CD4-positive, alpha-beta T cell treated with Interleukin-4 for 4 hours (primary cell): Measurements from ENCODE around the gene GRK3.
"Not testable (repeated sequence)": the region's sequence is repeated elsewhere in the genome, so short reads cannot be mapped to it uniquely, and the experiment has no call there.

Experiments
- DNase-seq: peaks from one replicate; pipeline ENCODE4 v3.0.0-alpha.2; 2020

Gene GRK3

DNA sequence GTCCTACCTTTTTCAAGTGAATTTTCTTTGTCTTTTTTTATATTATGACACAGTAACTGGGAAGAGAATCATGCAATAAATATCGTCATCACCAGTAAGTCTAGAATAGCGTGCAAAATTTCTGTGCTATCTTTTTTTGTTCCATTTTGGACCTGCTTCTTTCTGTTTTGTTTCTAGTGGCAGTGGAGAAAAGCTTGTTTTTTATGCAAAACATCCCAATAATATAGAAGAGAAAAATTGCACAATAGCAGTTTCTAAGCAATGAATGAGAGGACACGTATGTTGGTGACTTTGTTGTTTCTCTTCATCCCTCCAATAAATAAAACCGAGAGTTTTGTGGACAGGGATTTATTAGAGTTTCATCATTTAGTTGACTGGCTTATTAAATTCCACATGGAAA, 10.3 kb downstream of the GRK3 start:
- DNase-seq, result no peak

DNA sequence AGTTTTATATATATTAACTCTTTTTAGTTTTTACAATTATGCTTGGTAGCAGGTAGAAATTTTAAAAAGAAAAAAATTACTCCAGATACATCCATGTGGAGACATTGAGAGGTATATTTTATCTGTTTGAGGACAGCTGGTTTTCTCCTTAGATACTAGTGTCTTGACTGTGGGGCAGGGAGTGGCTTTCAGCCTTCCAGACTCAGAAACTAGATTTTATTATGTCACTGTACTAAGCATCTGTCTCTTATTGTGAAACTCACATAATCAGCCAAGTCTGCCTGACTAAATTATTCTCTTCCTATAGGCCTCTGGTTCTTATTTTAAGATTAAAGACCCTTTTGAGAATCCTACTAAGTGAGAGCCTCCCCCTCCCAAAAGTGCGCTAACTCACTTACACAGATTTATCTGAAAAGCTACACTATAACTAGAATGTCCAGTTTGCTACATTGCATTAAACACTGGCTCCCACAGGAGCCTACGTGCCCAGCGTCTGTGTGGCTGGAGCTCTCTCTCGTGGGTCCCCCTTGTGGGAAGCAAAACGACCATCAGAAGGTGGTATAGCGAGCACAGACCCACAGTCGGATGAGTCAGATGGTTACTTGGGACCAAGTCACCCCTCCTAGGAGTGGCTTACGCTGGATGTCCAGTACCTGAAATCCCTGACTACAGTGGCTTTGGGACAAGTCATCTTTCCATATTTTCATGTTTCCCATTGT, 11.4 kb downstream of the GRK3 start:
- DNase-seq, result not testable (repeated sequence)

DNA sequence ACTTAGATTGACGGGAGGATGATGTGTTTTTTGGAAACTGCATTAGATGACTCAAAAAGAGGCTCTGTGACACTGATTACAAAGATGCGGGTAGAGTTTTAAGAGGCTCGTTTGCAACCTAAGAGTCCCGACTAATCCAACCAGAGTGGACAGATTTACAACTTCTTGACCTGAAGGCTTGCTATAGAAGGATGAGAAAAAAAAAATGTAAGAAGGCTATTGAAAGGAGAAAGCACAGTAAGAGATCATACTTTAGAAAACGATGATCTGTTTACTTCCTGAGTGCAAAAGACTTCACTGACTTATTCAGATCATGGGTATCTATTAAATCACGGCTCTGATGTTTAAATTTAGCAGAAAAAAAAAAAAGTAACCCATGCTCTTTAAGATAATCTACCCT, 17.0 kb downstream of the GRK3 start:
- DNase-seq, result not testable (repeated sequence)

DNA sequence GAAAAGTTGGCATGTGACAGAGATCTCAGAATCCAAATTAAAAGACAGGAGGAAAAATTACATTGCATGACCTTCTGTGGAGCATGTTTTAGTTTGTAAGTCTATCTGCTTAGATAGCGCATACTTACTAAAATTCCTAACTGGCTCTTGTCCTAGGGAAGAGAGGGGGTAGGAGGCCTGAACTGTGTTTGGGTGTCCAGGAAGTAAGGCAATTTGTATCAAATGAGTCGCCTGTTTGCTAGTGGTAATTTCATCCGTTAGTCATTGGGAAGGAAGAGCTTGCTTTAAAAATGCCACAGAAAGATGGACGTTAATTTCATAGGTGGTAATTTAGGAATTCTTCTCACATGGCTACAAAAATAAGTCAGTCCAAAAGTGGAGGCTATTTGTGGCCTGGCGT, 18.5 kb downstream of the GRK3 start:
- DNase-seq, result no peak

DNA sequence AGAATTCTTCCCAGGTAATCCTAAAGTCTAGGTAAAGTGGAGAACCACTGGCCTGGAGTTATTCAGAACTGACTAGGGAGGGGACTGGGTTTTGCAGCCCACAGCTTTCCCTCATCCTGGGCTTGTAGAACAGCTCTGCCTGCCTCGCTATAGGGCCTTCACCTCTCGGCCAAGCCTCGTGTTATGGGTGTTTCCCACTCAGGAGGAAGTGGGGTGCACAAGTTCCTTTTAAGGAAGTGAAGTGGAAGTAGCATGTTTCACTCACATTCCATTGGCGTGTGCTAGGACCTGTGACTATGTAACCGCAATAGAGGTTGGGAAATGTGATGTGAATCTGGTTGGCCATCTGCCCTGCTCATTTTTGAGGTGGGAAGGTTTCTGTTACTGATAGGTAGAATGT, 20.5 kb downstream of the GRK3 start:
- not testable (repeated sequence) for DNase-seq

DNA sequence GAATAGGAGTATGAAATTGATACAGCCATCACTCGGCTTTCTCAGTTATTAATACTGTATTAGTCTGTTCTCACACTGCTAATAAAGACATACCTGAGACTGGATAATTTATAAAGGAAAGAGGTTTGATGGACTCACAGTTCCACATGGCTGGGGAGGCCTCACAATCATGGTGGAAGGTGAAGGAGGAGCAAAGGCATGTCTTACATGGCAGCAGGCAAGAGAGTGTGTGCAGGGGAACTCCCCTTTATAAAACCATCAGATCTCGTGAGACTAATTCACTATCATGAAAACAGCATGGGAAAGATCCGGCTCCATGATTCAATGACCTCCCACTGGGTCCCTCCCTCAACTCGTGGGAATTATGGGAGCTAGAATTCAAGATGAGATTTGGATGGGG, 25.2 kb downstream of the GRK3 start:
- not testable (repeated sequence) for DNase-seq

DNA sequence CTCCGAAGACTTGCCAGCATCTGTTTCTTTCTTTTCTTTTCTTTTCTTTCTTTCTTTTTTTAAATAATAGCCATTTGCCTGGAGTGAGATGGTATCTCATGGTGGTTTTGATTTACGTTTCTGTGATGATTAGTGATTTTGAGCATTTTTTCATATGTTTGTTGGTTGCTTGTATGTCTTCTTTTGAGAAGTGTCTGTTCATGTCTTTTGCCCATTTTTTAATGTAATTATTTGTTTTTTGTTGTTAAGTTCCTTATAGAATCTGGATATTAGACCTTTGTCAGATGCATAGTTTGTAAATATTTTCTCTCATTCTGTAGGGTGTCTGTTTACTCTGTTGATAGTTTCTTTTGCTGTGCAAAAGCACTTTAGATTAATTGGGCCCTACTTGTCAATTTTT, 28.8 kb downstream of the GRK3 start:
- DNase-seq, result not testable (repeated sequence)

DNA sequence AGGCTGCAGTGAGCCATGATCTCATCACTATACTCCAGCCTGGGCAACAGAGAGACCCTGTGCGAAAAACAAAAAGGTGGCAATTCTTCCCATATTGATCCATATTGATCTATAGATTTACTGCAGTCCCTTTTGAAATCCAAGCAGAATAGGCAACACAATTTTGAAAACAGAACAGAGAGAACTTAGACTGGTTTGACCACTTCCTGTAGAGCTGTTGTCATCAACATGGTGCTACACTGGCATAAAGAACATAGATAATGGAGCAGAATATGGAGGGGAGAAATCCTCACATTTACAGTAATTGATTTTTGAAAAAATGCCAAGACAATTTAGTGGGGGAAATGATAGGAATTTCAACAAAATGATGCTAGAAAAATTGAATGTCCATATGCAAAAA, 34.1 kb downstream of the GRK3 start:
- DNase-seq, result no peak

DNA sequence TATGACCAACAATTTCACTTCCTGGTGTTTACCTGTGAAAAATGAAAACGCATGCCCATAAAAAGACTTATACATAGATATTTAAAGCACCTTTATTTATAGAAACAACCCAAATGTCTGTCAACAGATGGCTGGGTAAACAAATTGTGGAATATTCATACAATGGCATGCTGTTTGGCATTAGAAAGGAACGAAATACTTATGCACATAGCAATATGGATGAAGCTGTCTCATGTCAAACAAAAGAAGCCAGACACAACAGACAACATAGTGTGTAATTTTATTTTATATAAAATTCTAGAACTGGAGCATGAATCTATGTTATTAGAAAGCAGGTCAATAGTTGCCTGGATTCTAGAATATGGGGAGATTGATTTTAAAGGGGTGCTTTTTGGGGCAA, 38.0 kb downstream of the GRK3 start:
- DNase-seq, result no peak

DNA sequence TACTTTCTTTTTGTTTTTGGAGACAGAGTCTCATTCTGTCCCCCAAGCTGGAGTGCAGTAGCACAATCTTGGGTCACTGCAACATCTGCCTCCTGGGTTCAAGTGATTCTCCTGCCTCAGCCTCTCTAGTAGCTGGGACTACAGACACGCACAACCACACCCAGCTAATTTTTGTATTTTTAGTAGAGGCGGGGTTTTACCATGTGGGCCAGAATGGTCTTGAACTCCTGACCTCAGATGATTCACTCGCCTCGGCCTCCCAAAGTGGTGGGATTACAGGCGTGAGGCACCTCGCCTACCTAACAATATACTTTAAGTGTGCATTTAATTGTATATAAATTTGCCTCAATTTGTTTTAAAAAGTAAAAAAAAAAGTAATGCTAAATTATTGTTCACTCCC, 38.4 kb downstream of the GRK3 start:
- DNase-seq, result no peak

DNA sequence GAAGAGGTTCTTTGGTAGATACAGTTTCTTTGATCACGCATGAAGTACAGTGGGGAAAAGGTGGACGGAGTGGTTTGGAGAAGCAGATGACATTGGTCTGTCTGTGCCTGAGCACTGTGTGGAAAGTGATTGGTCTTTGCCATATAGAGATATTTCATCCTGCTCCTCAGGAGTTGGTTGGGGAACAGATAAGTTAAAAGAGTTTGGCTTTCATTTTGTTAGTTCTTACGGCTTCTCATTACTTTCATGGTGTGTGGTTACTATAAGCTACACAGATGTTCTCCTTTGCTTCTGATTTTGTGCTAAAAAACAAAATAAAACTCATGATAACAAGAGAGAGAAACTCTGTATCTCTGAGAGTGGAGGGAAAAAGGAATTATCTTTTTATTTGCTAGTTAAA, 40.7 kb downstream of the GRK3 start:
- not testable (repeated sequence) for DNase-seq

DNA sequence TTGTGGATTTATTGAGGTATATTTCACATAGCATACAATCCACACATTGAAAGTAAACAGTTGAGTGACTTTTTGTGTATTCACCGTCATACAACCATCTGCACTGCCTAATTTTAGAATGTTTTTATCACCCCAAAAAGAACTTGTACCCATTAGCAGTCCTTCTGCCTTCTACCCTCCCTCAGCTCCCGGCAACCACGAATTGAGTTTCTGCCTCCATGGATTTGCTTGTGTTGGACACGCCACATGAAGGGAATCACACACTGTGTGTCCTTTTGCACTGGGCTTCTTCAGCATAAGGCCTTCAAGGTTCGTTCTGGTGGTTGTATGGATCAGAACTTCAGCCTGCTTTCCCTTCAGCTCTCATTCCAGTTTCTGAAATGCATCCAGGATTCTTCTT, 41.1 kb downstream of the GRK3 start:
- not testable (repeated sequence) for DNase-seq

DNA sequence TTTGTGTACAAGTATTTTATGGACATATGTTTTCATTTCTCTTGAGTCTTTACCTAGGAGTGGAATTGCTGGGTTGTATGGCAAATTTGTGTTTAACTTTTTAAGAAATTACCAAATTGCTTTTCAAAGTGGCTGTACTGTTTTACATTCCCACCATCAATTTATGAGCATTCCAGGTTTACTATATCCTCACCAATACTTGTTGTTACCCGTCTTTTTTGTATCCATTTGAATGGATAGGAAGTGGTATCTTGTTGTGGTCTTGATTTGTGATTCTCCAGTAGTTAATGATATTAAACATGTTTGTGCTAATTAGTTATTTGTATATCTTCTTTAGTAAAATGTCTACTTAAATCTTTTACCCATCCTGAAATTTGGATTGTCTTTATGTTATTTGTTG, 46.8 kb downstream of the GRK3 start:
- not testable (repeated sequence) for DNase-seq

DNA sequence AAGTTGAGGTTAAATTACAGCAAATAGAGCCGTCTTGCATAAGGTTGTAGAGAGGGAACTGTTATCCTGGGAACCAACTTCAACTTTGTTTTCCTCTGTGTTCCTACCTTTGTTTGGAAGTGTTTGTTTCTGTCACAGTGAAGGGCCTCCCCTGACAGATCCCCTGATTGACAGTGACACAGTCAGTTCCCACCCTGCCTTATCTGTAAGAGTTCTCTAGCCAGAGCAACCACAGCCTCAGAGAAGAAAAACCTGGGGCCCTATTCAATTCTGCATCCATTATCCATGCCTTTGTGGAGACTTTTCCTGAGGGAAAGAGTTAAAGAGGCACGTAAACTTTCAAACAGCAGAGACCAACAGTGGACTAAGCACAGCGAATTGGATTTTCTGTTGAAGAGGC, 48.7 kb downstream of the GRK3 start:
- not testable (repeated sequence) for DNase-seq

DNA sequence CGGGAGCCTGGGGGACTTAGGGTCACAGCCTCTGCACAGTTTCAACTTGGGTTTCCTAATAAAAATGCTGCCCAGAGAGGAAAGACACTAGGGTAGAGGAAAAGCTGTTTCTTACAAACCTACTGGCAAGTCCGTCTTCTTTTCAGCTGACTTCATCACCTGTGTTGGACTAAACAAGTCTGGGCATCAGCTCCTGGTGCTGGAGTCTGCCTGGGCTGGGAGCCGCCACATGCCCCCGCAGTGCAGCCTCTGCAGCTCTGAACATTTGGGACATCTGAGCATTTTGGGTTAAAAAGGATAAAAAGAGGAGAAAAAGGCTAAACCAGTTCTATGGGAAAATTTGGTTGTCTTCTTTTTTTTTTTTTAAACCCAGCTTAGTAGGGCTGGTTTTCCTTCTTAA, 49.1 kb downstream of the GRK3 start:
- DNase-seq, result not testable (repeated sequence)

DNA sequence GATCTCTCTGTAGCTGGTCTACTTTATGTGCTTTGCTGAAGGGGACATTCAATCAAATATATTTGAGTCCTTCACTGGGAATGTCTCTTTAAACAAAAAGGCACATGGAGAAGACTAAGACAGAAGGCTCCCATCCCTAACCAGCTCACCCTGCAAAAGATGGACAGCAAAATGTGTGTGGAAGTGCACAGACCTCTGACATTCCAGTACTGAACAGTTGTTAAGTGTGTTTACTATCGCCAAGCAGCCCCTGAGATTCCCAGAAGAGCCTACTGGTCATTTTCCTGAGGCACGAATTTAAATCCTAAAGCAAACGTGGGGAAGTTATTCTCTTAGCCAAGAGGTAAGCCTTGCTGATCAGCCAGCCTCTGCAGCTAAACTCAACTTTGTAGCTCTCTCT, 50.3 kb downstream of the GRK3 start:
- DNase-seq, result not testable (repeated sequence)

DNA sequence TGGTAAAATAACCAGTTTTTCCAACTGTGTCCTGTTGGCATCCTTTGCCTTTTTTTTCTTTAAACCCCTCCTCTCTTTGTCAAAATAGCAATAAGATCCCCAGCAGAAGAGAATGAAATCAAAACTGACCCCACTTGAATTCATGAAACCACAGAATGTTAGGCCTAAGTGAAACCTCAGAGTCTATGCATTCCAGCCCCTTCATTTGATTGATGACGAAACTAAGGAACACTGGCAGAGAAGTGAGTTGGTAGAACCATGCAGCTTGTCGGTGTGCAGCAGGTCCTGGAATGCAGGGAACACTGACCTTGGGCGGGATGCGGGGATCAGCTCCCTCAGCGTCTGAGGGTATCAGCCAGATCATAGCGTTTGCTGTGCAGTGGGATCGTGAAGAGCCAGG, 57.5 kb downstream of the GRK3 start:
- DNase-seq, result no peak

DNA sequence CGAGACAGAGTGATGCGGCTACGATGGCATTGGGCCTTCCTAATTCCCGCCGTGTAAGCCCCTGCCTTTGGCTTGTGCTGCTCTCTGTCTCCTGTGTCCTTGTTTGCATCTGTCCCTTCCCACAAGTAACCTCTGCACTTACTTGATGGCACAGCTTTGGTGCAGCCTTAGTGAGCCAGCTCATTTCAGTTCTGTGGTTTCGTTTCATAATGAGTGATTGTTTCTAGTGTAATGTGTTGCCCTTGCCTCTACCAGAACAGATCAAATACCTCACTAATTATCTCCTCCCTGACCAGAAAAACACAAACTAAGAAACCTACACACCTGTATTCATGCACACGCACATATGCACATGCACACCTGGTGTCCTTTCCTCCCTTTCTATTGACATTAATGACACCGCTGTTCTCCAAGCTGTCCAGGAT, 58.8 kb downstream of the GRK3 start:
- DNase-seq, result no peak

DNA sequence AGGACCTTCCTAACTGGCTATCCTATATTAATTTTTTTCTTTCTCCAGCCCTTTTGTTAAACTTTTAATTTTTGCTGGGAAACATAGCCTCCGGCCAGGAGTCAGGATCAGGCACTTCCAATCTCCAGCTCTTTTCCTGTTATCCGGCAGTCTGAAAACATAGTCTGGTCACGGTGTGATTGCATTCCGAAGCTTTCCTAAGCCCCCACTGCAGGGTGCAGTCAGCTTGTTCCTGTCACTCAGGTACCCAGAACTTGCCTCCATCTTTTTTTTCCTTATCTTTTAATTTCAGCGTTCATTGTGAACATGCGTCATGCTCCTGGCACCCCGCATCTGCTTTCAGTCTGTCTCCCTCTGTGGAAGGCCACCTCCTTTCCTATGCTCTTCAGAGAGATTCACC, 59.4 kb downstream of the GRK3 start:
- DNase-seq, result no peak

DNA sequence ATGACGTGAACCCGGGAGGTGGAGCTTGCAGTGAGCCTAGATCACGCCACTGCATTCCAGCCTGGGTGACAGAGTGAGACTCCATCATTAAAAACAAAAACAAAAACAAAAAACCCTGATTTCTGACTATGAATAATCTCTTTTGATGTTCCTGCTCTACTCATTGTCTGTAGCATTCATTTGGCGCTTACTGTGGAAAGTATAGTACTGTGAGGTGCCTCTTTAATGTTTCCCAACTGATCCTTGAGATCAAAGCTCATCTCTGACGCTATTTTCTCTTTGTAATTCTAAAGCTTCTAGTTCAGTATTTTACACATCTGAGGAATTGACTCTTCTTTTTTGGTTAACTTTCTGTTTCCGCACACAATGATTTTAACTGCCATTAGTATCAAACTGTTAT, 60.0 kb downstream of the GRK3 start:
- no peak for DNase-seq

DNA sequence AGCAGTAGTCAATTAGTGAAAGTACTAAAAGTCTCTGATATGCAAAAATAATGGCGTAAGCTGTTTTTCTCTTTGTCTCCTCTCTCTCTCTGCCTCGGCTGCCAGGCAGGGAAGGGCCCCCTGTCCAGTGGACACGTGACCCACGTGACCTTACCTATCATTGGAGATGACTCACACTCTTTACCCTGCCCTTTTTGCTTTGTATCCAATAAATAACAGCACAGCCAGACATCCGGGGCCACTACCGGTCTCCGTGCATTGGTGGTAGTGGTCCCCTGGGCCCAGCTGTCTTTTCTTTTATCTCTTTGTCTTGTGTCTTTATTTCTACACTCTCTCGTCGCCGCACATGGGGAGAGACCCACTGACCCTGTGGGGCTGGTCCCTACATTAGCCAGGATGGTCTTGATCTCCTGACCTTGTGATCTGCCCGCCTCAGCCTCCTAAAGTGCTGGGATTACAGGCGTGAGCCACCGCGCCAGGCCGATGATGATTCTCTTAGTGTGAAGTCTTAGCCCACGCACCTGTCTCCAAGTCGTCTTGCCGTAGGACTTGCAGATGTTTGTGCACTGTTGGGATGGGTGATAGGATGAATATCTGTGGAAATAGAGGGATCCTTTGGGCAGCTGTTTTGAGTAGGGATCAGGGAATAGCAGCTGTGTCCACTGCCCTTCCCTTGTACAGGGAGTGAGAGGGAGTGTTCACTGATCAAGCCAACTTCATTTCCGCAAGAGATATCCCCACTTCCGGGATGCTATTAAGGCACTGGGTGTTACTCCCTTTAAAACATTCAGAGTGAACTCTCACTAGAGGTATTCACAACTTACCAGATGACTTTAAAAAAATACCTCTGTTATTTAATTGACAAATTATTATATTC, 61.5 kb downstream of the GRK3 start:
- DNase-seq, result not testable (repeated sequence)

DNA sequence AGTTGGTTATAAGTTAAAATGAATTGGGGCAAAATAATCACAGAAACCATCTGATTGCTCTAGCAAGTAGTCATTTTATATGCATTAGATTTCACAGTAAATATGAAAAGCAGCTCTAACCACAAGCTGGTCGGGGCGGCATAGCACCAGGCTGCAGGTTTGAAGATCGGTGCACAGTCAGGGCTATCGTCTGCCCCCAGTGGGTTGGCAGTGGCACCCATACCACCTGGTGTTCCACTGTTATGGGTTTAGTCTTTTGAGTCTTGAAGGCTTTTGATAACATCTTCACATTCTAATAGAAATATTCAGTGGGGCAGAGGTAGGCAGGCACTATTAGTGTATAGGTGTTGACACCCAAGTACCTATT, 62.1 kb downstream of the GRK3 start:
- DNase-seq, result no peak

DNA sequence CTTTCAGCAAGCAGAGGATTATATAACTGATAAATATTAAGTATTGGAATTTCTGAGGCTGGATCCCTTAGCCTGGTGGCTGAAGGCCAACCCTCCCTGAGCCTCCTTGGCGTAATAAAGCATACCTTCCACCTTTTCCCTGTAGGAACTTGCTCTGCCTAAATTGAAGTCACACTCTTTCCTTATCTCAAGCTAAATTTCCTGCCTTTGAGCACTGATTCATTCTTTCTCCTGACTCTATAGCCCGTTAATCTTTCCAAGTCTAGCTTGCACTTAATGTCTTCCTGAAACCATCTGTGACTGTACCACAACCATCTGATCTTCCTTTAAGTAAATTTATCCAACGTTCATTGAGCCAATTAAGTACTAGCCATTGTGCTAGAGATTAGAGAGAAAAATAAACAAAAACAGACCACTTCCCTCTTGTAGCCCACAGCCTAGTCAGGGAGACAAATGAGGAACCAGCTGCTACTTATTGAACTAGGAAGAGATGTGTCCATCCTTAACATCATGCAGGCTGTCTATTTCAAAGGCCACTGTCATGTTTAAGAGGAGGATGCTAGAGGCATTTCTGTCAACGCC, 62.9 kb downstream of the GRK3 start:
- DNase-seq, result peak; percentile 5

DNA sequence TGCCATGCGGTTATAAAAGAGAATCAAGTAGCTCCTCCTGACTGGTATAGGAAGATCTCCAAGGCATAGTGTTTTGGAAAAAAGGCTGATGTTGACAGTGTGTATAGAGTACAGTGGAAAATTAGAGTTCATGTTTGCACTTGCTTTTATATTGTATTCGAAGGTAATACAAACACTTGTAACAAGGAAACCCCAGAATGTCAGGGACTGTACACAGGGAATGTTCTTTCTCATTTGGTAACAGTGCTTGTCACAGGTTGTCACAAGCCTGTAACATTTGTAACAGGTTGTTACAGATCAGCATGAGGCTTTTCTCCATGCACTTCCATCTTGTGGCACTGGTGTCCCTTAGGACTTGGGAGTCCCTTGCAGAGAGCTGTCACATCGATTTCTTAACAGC, 64.0 kb downstream of the GRK3 start:
- DNase-seq, result no peak
